Measurements from ENCODE around the gene CIAO3. TPM values are rescaled to one million over a fixed set of nuclear protein-coding genes. Genes with fewer than 3 reads are reported as not detected.
"Not testable (repeated sequence)": the region's sequence is repeated elsewhere in the genome, so short reads cannot be mapped to it uniquely, and the experiment has no call there.

The CIAO3 gene
- total RNA-seq, 4 donors from 2014 or later = 73.4 to 164 (median 117) TPM

- no peaks in the 10 kb centered on the region for H3K4me1 ChIP-seq
- H3K27ac ChIP-seq = no peak overlapping the region
- no peak for DNase-seq
- no peaks in the 10 kb centered on the region for H3K9me3 ChIP-seq
- TF ChIP-seq POLR2A (IDR thresholded peaks at IDR 0.05) (no peak), CTCF (IDR thresholded peaks at IDR 0.05) (no peak)
- H3K36me3 ChIP-seq = no peaks in the 10 kb centered on the region
- no peak overlapping the region for H3K4me3 ChIP-seq
- no peaks in the 10 kb centered on the region for H3K27me3 ChIP-seq
These were observed 37.6 kb upstream of the CIAO3 start for GRCh38 chr16:778447-778846.

GRCh38 chr16:777826-778225, 37.0 kb upstream of the CIAO3 start:
- no peak overlapping the region for H3K4me3 ChIP-seq
- H3K9me3 ChIP-seq = no peaks in the 10 kb centered on the region
- H3K27me3 ChIP-seq = no peaks in the 10 kb centered on the region
- H3K4me1 ChIP-seq = no peaks in the 10 kb centered on the region
- TF ChIP-seq POLR2A (IDR thresholded peaks at IDR 0.05) = no peak
- no peak for TF ChIP-seq CTCF (IDR thresholded peaks at IDR 0.05)
- no peak overlapping the region for H3K27ac ChIP-seq
- no peak for DNase-seq
- H3K36me3 ChIP-seq = no peaks in the 10 kb centered on the region

DNA sequence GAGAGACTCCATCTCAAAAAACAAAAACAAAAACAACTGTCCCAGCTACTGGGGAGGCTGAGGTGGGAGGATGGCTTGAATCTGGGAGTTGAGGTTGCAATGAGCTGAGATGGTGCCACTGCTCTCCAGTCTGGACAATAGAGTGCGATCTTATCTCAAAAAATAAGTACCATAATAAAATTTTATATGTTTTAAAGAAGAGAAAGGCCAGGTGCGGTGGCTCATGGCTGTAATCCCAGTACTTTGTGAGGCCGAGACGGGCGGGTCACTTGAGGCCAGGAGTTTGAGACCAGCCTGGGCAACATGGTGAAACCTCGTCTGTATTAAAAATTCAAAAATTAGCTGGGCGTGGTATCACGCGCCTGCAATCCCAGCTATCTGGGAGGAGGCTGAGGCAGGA, 36.0 kb upstream of the CIAO3 start:
- Histone ChIP-seq H3K27me3 (no peaks in the 10 kb centered on the region), H3K4me3 (no peak overlapping the region)
- TF ChIP-seq CTCF (IDR thresholded peaks at IDR 0.05) = no peak
- no peak for TF ChIP-seq POLR2A (IDR thresholded peaks at IDR 0.05)

GRCh38 chr16:776298-776697, 35.5 kb upstream of the CIAO3 start:
- DNase-seq, H3K27me3 ChIP-seq, H3K9me3 ChIP-seq, H3K4me3 ChIP-seq, H3K36me3 ChIP-seq, H3K4me1 ChIP-seq, H3K27ac ChIP-seq: not testable (repeated sequence)

More for the DNA sequence above, 36.0 kb upstream of the CIAO3 start:
- DNase-seq = no peak
- Histone ChIP-seq H3K27ac (no peak overlapping the region), H3K36me3 (no peaks in the 10 kb centered on the region), H3K4me1 (no peaks in the 10 kb centered on the region), H3K9me3 (no peaks in the 10 kb centered on the region)

DNA sequence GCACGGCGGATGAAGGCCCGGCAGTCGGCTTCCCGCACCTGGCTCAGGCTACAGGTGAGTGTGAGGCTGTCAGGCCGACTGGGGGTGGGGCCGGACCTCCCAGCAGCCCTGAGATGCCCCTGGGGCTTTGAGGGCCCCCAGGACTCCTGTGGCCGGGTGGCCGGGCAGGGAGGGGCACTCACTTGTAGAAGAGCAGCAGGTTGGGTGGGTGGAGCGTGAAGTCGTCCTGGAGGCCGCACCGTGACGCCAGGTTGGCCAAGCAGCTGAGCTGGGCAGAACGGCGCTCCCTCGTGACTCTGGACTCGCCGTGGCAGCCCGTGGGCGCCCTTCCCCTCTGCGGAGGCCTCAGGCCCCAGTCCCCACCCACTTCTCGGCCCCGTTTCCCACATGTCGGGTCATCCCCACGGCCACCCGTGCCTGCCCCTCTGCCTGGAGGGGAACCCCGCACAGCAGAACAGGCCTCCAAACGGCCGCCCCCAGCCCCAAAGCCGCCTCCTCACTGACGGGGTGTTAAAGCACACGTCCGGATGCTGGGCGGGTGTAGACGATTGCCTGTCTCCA, 34.5 kb upstream of the CIAO3 start:
- no peaks in the 10 kb centered on the region for H3K4me1 ChIP-seq

More for the DNA sequence above, 34.5 kb upstream of the CIAO3 start:
- no peak overlapping the region for H3K4me3 ChIP-seq
- TF ChIP-seq CTCF (IDR thresholded peaks at IDR 0.05) (no peak), POLR2A (IDR thresholded peaks at IDR 0.05) (no peak)
- DNase-seq = no peak
- H3K27ac ChIP-seq = no peak overlapping the region
- no peaks in the 10 kb centered on the region for H3K36me3 ChIP-seq
- no peaks in the 10 kb centered on the region for H3K27me3 ChIP-seq
- H3K9me3 ChIP-seq = no peaks in the 10 kb centered on the region
